ENCODE data around the gene SLBP. TPM values are rescaled to one million over a fixed set of nuclear protein-coding genes. Genes with fewer than 3 reads are reported as not detected.

Gene SLBP
- total and polyA plus RNA-seq, 12 donors: 10.9 to 17.7 (median 12.8) TPM

DNA sequence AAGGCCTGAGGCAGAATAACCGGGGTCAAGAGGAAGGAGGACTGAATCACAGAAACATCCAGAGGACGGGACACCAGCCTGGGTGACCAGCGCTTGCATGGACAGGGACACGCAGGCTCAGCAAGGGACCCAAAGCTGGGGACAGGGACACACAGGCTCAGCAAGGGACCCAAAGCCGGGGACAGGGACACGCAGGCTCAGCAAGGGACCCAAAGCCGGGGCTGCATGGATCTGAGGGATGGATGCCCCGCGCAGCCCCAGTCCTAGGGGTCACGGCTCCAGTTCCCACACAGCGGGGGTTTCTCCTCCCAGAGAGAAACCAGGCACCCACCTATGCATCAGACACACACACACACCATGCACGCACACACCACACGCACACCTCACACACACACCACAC, 60.5 kb downstream of the SLBP start:
- intact Hi-C loops (cut with DNase I): no loop called here
- Histone ChIP-seq H3K36me3 (no peaks in the 10 kb centered on the region), H3K27ac (no peak overlapping the region), H3K9me3 (no peaks in the 10 kb centered on the region), H3K4me3 (no peak overlapping the region), H3K4me1 (no peaks in the 10 kb centered on the region), H3K27me3 (no peaks in the 10 kb centered on the region)
- DNase-seq: no peak
- WGBS, 2 donors: 93 to 97% methylated on average over 12 to 13 of the region's 13 CpGs
- ATAC-seq: no peak
- TF ChIP-seq, protein P1, sequence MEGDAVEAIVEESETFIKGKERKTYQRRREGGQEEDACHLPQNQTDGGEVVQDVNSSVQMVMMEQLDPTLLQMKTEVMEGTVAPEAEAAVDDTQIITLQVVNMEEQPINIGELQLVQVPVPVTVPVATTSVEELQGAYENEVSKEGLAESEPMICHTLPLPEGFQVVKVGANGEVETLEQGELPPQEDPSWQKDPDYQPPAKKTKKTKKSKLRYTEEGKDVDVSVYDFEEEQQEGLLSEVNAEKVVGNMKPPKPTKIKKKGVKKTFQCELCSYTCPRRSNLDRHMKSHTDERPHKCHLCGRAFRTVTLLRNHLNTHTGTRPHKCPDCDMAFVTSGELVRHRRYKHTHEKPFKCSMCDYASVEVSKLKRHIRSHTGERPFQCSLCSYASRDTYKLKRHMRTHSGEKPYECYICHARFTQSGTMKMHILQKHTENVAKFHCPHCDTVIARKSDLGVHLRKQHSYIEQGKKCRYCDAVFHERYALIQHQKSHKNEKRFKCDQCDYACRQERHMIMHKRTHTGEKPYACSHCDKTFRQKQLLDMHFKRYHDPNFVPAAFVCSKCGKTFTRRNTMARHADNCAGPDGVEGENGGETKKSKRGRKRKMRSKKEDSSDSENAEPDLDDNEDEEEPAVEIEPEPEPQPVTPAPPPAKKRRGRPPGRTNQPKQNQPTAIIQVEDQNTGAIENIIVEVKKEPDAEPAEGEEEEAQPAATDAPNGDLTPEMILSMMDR (IDR thresholded peaks at IDR 0.05): no peak

- ATAC-seq (no peak), DNase-seq (no peak)
- peaks cover 0 to 15% (median 0%) of the 10 kb centered on the region in 9 donors for H3K4me1 ChIP-seq
- H3K27me3 ChIP-seq: no peaks in the 10 kb centered on the region
- TF ChIP-seq, protein P1 (IDR thresholded peaks at IDR 0.05): no peak
- no peak overlapping the region for H3K4me3 ChIP-seq
- intact Hi-C loops (cut with DNase I): no loop called here
- 67 to 69% methylated on average over 3 of the region's 3 CpGs for WGBS, 2 donors
- no peak overlapping the region for H3K27ac ChIP-seq
- no peaks in the 10 kb centered on the region for H3K9me3 ChIP-seq
- no peaks in the 10 kb centered on the region for H3K36me3 ChIP-seq
Observed at GRCh38 chr4:1648962-1649361, 63.2 kb downstream of the SLBP start.

DNA sequence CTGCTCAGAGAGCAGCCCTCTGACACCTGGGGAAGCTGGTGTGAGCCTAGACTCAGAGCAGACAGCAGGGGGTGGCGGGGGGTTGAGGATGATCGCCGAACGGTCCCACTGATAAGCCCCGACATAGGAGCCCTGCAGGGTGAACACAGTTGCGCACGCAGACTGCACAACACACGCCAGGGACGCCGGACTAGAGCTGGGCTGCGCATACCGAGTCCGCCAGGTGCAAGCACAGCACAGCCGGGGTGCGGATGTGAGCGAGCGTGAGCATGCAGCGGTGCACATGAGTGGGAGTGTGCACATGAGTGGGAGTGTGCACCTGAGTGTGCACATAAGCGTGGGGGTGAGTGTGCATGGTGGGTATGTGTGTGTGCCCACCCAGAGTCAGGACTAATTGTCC, 64.7 kb downstream of the SLBP start:
- no peaks in the 10 kb centered on the region for H3K9me3 ChIP-seq
- H3K36me3 ChIP-seq: no peaks in the 10 kb centered on the region
- intact Hi-C loops (cut with DNase I): no loop called here
- 81 to 83% methylated on average over 19 of the region's 19 CpGs for WGBS, 2 donors
- TF ChIP-seq, protein P1 (IDR thresholded peaks at IDR 0.05): no peak
- no peak overlapping the region for H3K27ac ChIP-seq
- DNase-seq (no peak), ATAC-seq (no peak)
- peaks cover 0 to 15% (median 0%) of the 10 kb centered on the region in 9 donors for H3K4me1 ChIP-seq
- H3K4me3 ChIP-seq: no peak overlapping the region
- H3K27me3 ChIP-seq: no peaks in the 10 kb centered on the region

GRCh38 chr4:1646690-1647089, 65.4 kb downstream of the SLBP start:
- Histone ChIP-seq H3K36me3 (no peaks in the 10 kb centered on the region), H3K9me3 (no peaks in the 10 kb centered on the region), H3K4me3 (no peak overlapping the region), H3K4me1 (peaks cover 0 to 15% (median 0%) of the 10 kb centered on the region in 9 donors), H3K27me3 (no peaks in the 10 kb centered on the region), H3K27ac (no peak overlapping the region)
- 88 to 89% methylated on average over 7 of the region's 7 CpGs for WGBS, 2 donors
- DNase-seq (no peak), ATAC-seq (no peak)
- TF ChIP-seq, protein P1 (IDR thresholded peaks at IDR 0.05): no peak
- intact Hi-C loops (cut with DNase I): no loop called here

All from heart right ventricle (tissue), 16 donors.